HEK293T (cell line): ENCODE measurements around the gene GUCD1.

ENCODE experiments used
- BHLHE40 ChIP-seq: fragments of 450-650 bp; IDR thresholded peaks from 2 replicates; pipeline ENCODE4 v1.6.1; 2016; ENCODE audit warnings: mild to moderate bottlenecking, moderate library complexity, borderline replicate concordance
- SUZ12 ChIP-seq: fragments of 450-650 bp; IDR thresholded peaks from 2 replicates; pipeline ENCODE4 v1.6.1; 2016; ENCODE audit warnings: mild to moderate bottlenecking

- TF ChIP-seq SUZ12 (no peak), BHLHE40 (no peak)
These were observed 59.6 kb downstream of the GUCD1 start for GRCh38 chr22:24495365-24495675.
